Heart right ventricle (tissue), 16 donors: Measurements from ENCODE around the gene SLC2A6. TPM values are rescaled to one million over a fixed set of nuclear protein-coding genes. Genes with fewer than 3 reads are reported as not detected.

ENCODE experiments used
- ATAC-seq, 8 donors: fragments of 200-7000 bp; cut with Tn5 transposase; one replicate each; pipeline ENCODE4 v1.9.1; 2020; ENCODE audit warnings: mild to moderate bottlenecking in 8 of 8, moderate library complexity in 8 of 8, moderate number of reproducible peaks in 1 of 8
- DNase-seq, 2 donors: peaks; one replicate each; pipeline ENCODE4 v3.0.0-alpha.2; 2020
- H3K27ac ChIP-seq, 10 donors: fragments of 200-600 bp; sonication (generic) in 2 of 10; one replicate each; pipeline versions ENCODE4 v1.5.0 to v1.8.0; 2020 to 2022; ENCODE audit warnings: mild to moderate bottlenecking in 3 of 10
- H3K27me3 ChIP-seq, 7 donors: fragments of 200-600 bp; one replicate each; pipeline ENCODE4 v1.8.0; 2021 to 2022; ENCODE audit warnings: mild to moderate bottlenecking in 2 of 7
- H3K36me3 ChIP-seq, 9 donors: fragments of 200-600 bp; sonication (generic) in 1 of 9; one replicate each; pipeline versions ENCODE4 v1.5.0 to v1.8.0; 2020 to 2022; ENCODE audit warnings: mild to moderate bottlenecking in 2 of 9
- H3K4me1 ChIP-seq, 9 donors: fragments of 200-600 bp; sonication (generic) in 1 of 9; one replicate each; pipeline versions ENCODE4 v1.5.0 to v1.8.0; 2020 to 2022; ENCODE audit warnings: mild to moderate bottlenecking in 4 of 9
- H3K4me3 ChIP-seq, 10 donors: fragments of 200-600 bp; sonication (generic) in 2 of 10; one replicate each; pipeline versions ENCODE4 v1.5.0 to v1.8.0; 2020 to 2022; ENCODE audit warnings: mild to moderate bottlenecking in 7 of 10, moderate library complexity in 2 of 10
- H3K9me3 ChIP-seq, 11 donors: fragments of 200-600 bp in 10 of 11; sonication (generic) in 2 of 11; one replicate each; pipeline versions ENCODE4 v1.5.0 to v1.8.0; 2013 to 2022; ENCODE audit warnings: mild to moderate bottlenecking in 2 of 11, control low read depth in 1 of 11, moderate library complexity in 1 of 11
- CTCF ChIP-seq, 9 donors: fragments of 200-600 bp; sonication (generic) in 2 of 9; IDR thresholded peaks; one replicate each; pipeline versions ENCODE4 v1.5.0 to v1.8.0; 2021 to 2022; ENCODE audit warnings: antibody characterized with exemption in 9 of 9, mild to moderate bottlenecking in 5 of 9, moderate library complexity in 1 of 9
- WGBS, 2 donors: extraction: QIAGEN DNeasy Blood & Tissue Kit; methylation state at CpG; one replicate each; pipeline ENCODE4 v1.1.7; 2013; ENCODE audit warnings: inconsistent platforms in 1 of 2; 5-methylcytosine and 5-hydroxymethylcytosine counted together
- intact Hi-C, 10 donors: fragments of 100-400 bp; cut with DNase I; formaldehyde crosslinking; loops; one replicate each; pipeline versions ENCODE4 v1.11.1 to v1.14.2; 2022
- polyA plus RNA-seq, 2 donors: library from polyadenylated mRNA; stranded (reverse); fragments of 200-250 nt; gene quantifications; one replicate each; pipeline ENCODE4 v1.2.3, GENCODE V29; 2013
- total RNA-seq, 10 donors: library from RNA; stranded (reverse); fragmentation: NEBNext Ultra II Directional in 3 of 10; extraction: Animal tissue kit (Norgen Biotek cat#: 25700) in 3 of 10; gene quantifications; one replicate each; pipeline versions ENCODE4 v1.2.1 to v1.2.4, GENCODE V29; 2021 to 2023
- donor health status: Arrhythmogenic right ventricular cardiomyopathy.
- donor health status: ischemic (EF 13 %, LVEDD 7.1; RV severe dilation, severe dysfunction).
- donor health status: healthy with polysubstance abuse.
- donor health status: DM: no; HTN: yes; CAD: no.
- donor health status: DM: no; HTN: no; CAD: no.
- donor health status: ischemic (EF 25% LVEDD 6.9; RV normal size, moderate dysfunction).
- donor health status: ischemic (EF 25% LVEDD 5.7; RV mildly dilated, moderate dysfunction).
- donor health status: healthy.
- donor health status: DM: yes; HTN: yes; CAD: no.
- donor health status: Ischemic cardiomyopathy.
- donor health status: ischemic (EF 35%, LVEDD 5.7; RV mildly dilated, moderate dysfunction).
- donor health status: nonischemic (EF 11% LVEDD 7.7; RV severe dilation, severe dysfunction).
- donor health status: DM: yes; HTN: yes; CAD: no.
- donor health status: PGD.
- donor health status: ischemic (EF 29% LVEDD 5.4; RV normal size, mild dysfunction).
- donor health status: nonischemic (EF 23%, LVEDD 6.1; RV moderate dilation, normal function).

SLC2A6 gene
- total and polyA plus RNA-seq, 12 donors, result 1.3 to 7.0 (median 2.5) TPM

- no peaks in the 10 kb centered on the region for H3K36me3 ChIP-seq
- peaks cover 0 to 14% (median 5%) of the 10 kb centered on the region in 9 donors for H3K4me1 ChIP-seq
- no peak for TF ChIP-seq CTCF (IDR thresholded peaks at IDR 0.05)
- WGBS, 2 donors, result 62 to 66% methylated on average over 25 of the region's 25 CpGs
- intact Hi-C loops, result loop anchor here (1.0 to 10.0 kb wide), 13 partner anchors 78 to 461 kb away; partner anchors contain the start of genes MED22 (in 2 of the 10), RPL7A (in 2 of the 10), SURF1 (in 1 of the 10) and SURF2 (in 1 of the 10)
- no peaks in the 10 kb centered on the region for H3K9me3 ChIP-seq
- H3K4me3 ChIP-seq, result no peak overlapping the region
- no peak overlapping the region for H3K27ac ChIP-seq
- DNase-seq (no peak), ATAC-seq (peak in 5 of 8 donors; percentile 3 to 23 (median 8))
- H3K27me3 ChIP-seq, result peaks cover 0 to 16% (median 0%) of the 10 kb centered on the region in 7 donors
Observed at GRCh38 chr9:133485531-133486260, 6.8 kb upstream of the SLC2A6 start.

GRCh38 chr9:133484671-133485437 lies 6.0 kb upstream of the SLC2A6 start:
- peaks cover 0 to 16% (median 0%) of the 10 kb centered on the region in 7 donors for H3K27me3 ChIP-seq
- H3K9me3 ChIP-seq, result no peaks in the 10 kb centered on the region
- WGBS, 2 donors, result 67 to 69% methylated on average over 22 of the region's 22 CpGs
- H3K27ac ChIP-seq, result no peak overlapping the region
- intact Hi-C loops, result loop anchor here in 8 of 10 donors (2.0 to 10.0 kb wide), 8 partner anchors 73 to 460 kb away; partner anchors contain the start of genes MED22 (in 2 of the 8), RPL7A (in 2 of the 8) and SURF6 (in 1 of the 8)
- ATAC-seq (no peak), DNase-seq (no peak)
- H3K4me1 ChIP-seq, result peaks cover 0 to 16% (median 6%) of the 10 kb centered on the region in 9 donors
- H3K36me3 ChIP-seq, result no peaks in the 10 kb centered on the region
- no peak overlapping the region for H3K4me3 ChIP-seq
- no peak for TF ChIP-seq CTCF (IDR thresholded peaks at IDR 0.05)

GRCh38 chr9:133483611-133484010 lies 4.7 kb upstream of the SLC2A6 start:
- H3K27me3 ChIP-seq, result peaks cover 0 to 16% (median 0%) of the 10 kb centered on the region in 7 donors
- H3K4me3 ChIP-seq, result no peak overlapping the region
- TF ChIP-seq CTCF (IDR thresholded peaks at IDR 0.05), result no peak
- ATAC-seq (no peak), DNase-seq (no peak)
- H3K4me1 ChIP-seq, result peaks cover 3 to 27% (median 15%) of the 10 kb centered on the region in 9 donors
- no peaks in the 10 kb centered on the region for H3K36me3 ChIP-seq
- H3K9me3 ChIP-seq, result no peaks in the 10 kb centered on the region
- 85 to 88% methylated on average over 9 of the region's 9 CpGs for WGBS, 2 donors
- intact Hi-C loops, result loop anchor here in 6 of 10 donors (2.0 to 10.0 kb wide), 5 partner anchors 71 to 459 kb away; partner anchors contain the start of genes MED22 (in 2 of the 6), RPL7A (in 2 of the 6) and SURF6 (in 1 of the 6)
- no peak overlapping the region for H3K27ac ChIP-seq
